NCI-H2081 treated with DMSO at 0.1 percent for 48 hours (cell line): ENCODE results near the gene SLC39A1.
"Not testable (repeated sequence)": the region's sequence is repeated elsewhere in the genome, so short reads cannot be mapped to it uniquely, and the experiment has no call there.

Experiments used
- DNase-seq: peaks from one replicate; lab custom pipeline; 2025; lab: John Stamatoyannopoulos, UW

Gene SLC39A1

DNA sequence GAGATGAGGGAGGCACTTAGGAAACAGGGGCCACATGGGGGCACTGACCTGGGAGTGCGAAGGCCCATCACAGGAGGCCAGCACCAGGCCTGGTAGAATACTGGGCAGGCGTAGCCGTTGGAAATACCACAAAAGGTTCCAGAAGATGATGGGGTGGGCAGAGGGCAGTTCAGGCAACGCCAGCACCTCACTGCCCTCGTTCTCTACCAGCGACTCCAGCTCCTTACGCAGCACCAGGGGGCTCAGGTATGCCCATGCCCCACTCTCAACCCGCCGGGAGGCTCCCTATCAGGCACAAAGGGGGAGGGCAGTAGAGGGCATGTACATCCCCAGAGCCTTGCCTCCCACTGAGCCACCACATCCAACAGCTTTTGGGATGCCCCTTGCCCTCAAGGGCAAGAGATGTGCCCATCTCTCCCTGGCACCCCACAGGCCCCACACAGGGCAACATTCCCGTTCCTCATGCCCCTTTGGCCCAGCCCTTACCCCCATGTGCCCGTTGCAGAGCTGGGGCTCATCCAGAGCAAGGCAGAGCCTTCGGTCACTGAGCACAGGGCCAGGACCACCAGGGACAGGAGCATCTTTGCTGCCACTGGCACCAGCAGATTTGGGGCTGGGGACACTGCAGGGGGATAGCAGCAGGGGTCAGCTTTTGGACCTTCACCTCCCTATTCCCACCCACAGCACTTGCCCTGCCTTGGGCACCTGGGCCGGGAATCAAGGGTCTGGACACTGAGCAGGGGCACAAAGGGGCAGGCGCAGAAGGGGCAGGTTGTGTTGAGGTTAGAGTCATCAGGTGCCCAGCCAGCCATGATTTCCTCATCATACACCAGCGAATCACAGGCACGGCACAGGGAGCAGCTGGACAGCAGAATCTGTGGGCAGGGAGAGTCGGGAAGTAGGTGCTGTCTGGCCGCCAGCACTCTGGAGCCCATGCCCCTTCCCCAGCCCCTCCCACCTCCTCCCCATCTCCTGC is 30.9 kb downstream of the SLC39A1 start:
- no peak for DNase-seq

DNA sequence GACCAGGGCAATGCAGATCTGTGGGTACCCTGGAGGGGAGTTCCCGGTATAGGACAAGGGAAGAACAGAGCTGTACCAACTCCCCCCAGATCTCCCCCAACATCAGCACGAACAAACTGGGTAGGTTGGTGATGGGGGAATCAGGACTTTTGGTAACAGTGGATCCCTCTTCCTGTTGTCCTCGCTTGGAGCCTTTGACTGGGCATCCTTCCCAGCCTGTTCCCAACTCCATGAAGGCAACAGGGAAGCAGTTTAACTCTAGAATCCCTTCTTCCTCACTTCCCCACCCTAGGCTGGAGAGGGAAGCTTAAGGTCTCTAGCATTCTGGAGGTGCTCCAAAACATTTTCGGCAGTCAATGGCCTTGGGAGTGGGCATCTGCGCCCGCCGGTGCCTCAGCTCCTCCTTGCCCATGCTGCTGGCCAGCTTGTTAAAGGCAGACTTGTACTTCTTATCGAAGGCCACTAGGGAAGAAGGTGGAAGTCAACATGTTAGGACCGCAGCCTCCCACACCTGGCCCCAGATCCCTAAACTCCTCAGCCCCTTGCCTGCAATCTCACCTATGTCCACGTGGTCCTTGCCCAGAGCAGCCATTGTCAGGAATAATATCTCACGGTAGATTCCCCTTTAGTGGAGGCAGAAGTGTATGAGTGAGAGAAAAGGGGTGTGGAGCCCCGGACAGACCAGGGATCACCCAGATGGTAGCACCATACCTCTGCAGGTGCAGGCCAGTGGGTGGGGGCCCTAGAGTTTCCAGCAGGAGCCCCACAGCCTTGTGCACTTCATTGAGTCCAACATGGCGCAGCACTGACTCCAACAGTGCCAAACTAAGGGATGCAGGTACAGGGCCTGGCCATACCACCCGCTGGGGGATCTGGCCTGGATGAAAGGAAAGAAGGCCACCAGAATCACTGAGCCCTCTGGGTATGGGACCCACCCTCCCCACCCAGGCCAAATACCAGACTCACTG is 33.1 kb downstream of the SLC39A1 start:
- DNase-seq = no peak

DNA sequence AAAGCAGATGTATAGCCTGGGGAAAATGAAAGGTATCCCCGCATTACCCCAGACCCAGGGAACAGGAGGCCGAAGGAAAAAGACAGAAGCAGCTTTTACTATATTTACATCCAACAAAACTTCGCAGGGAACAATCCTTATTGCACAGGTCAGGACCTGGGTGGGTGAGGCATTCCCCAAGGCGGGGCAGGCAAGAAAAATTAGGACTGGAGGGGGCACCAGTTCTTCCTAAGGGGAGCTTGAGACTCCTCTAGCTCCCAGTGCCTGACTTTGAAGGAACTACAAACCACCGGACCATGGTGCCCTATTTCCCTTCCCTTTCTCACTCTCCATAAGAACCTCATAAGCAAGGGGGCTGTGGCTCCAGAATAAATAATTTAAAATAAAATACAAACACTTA is 33.9 kb downstream of the SLC39A1 start:
- no peak for DNase-seq

DNA sequence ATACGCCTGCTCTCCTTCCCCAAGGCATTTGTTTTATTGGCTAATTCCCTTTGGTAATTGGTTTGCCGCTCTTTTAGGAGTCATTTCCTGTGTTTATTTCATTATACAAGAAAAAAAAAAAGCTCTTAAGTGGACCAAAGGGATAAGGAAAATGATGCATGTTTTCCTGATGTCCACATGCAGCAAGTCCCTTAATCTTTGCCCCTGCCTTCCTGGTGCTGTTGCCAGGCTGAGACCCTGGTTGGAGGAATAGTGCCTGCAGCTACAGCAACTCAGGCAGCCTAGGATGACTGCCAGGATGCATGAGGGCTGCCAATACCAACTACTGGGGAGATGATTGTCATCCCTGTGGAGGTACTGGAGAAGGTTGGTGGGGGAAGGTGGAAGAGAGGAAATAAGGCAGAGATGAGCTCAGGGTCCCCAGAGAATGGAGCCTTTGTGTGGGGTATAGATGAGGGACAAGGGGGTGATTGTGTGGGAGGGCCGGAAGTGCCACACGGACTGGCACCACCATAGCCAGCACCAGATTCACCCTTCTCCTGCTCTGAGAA is 34.5 kb downstream of the SLC39A1 start:
- DNase-seq = peak; percentile 56

DNA sequence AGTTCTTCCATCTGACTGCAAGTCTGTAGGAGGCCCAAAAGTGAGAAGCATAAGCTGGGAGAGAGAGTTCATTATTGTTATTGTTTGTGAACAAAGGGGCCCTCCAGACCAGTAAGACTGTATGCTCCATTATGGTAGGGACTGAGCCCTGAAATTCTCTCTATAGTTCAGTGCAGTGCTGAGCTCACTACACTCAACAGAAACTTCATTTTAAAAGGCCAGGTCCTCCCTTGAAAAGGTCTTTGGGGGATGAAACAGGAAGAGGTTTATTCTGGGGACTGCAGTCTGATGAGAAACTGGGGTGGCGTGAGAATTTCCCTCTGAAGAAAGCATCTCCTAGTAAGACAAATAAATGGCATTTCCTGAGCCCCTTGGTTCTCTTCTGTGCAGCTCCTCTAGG is 35.1 kb downstream of the SLC39A1 start:
- DNase-seq = no peak

DNA sequence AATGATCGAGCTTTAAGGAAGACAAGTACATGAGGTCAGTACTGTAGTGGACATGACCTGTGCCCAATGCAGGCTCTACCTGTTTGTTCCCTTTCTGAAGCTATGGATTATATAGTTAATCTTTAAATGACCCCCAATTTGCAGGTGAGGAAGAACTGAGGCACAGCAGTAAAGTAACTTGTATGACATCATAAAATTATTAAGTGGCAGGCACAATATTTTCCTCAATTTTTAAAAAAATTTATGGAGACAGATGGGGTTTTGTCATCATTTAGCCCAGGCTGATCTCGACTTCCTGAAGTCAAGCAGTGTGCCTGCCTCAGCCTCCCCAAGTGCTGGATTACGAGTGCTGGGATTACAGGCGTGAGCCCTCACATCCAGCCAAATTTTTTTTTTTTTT is 36.9 kb downstream of the SLC39A1 start:
- no peak for DNase-seq

DNA sequence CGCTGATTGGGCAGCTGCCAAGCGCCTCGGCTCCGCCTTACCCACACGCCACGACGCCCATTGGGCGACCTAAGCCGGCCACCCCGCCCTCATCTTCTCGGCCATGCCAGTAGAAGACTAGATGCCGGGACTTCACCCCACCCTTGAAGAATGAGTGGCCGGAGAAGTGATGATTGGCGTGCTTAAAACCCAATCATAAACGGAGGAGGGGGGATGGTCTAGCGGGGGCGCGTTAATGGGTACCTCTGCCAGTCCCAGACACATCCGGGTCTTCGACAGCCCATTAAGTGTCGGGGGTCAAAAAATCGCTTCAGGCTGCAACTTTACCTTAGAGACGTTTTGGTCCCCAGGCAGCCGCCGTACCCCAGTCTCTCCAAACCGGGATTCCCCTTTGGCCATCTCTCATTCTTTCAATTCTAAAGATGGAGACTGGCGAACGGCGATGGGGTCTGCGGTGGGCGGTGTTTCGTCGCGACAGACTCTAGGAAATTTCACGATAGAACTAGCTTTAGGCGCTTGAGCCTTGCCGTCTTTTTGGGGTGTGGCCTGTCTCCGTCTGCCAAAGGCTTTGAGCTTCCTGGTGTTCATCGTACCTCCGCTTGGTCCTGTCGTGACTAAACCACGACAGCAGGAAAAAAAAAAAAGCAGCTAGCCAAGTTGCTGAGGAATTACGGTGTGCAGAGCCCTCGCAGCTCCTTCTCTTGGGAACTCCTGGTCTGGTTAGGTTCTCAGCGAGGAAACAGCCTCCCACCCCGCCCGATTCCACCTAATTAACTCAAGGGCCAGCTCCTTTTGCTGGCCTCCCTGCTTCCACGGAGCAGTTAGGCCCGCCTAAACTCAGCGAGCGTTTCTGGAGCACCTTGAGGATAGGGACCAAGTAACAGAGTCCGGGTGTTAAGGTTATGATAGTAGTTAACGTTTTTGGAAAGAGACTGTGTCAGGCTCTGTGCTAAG is 40.1 kb downstream of the SLC39A1 start, which contains the start of gene GATAD2B:
TSS of gene GATAD2B (minus strand) at position 1 of the 954 bp plus-strand sequence. CDS start 94,625 bp downstream, outside the sequence.
- peak; percentile 100 for DNase-seq

DNA sequence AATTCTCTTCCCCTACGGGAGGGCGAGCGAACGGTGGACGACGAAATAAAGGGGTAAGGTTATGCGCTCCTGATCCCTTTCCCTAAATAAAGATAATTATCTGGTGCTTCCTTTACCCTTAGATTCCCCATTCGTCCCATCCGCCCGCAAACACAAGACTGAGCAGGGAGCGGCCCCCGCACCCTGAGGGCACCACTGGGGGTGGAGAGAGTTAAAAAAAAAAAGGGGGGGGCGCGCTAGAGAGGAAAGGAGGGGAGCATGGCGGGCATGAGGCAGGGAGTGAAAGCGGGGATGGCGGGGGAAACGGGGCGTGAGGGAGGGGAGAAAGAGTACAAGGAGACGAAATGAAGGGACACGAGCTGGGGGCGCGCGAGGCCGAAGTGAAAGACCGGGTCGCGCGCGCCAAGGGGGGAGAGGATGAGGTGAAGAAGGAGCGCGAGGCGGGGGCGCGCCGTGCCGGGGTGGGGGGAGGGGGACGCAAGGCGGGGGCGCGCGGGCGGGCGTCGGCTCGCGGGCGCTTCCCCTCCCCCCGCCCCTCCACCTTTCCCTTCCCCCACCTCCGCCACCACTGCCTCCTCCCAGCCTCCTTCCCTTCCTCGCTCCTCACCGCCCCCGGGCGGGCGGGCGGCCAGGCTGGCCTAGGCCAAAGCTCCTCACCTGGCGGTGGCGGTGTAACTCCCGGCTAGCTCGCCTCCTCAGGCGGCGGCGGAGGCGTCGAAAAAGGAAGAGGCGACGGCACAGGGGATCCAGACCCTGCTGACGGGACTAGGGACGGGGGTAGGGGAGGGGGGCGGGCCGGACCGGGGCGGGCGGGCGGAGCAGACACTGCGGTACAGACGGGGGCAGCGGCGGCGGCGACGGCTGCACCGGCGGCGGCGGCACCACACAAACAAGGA is 41.0 kb downstream of the SLC39A1 start:
- no peak for DNase-seq

DNA sequence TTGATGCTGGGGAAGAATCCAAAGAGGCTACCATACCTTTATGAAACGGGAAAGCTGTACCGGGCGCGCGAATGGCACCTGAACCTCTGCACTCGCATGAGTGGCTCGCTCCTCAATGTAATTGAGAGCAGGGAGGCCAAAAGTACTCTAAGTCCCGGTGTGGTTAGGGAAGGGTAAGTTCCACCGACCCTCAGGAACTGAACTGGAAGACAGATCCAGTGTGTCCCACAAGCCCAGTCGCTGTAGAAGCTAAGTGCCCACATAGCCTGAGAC is 41.6 kb downstream of the SLC39A1 start:
- DNase-seq = no peak

DNA sequence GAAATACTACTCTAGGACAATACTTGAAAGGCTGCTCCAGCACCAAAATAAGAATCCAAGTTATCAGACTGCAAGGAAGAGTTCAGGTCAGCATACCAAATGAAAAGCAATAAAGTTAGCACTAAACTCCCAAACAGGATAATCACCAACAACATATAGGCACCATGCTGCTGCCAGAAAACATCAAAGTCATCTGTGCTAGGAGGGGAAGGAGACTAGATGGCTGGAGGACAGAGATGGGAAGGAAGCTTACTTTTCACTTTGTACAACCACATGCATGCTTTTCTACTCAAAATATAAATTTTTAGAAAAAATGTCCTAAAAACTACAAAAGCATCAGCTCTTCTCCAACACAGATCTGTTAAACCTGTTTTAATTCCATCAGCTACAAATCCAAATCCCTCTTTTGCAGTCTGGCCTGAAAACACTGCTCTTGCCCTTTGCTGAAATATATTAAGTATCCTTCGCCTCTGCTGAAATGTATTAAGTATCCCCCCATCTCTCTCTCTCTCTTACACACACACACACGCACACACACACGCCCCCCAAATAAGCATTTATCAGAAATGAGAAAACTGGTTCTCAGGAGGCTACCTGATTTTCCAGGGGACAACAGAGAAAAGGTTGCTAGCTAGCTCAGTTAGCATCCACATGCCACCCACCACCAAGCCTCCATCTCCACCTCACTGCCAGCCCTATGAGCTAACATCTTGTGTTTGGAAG is 42.1 kb downstream of the SLC39A1 start:
- DNase-seq = no peak

DNA sequence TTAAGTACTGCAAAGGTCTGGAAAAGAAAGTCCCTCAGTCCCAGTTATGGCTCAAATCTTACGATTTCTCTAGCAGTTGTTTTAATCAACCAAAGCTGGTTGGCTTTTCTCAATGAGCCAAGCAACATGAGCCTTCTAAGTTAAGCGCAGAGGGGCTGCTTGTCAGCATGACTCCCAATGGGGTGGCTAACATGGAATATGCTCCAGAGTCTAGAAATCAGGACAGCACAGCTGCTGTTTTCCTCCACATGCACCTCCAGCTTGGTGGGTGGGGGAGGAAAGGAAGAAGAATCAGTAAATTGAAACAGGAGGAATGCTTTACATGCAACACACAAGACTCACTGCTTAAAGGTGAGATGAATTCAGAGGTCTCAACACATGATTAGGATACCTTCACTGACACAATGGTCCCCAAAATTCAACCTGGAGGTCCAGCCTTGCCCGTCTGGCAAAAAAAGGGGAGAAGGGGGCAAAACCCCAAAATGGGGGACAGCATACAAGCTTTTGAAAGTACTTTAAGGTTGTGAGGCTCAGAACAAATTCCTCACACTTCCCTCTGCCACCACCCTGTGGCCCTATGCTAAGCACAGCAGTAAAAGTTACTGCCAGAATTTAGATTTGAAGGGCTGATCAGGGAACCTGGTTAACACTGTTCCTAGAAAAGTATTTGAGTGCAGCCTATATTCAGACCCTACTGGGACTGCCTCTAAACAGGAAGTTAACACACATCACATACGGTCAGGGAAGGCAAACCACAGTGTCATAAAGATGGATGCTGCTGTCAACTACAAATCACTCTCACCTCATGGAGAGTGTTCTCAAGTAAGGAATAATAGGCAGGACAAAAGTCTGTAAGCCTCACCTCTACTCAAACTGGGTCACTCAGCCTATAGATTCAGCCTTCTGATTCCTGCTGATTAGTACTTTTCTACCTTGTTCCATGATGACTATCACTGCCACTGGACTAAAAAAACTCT is 43.2 kb downstream of the SLC39A1 start:
- no peak for DNase-seq

DNA sequence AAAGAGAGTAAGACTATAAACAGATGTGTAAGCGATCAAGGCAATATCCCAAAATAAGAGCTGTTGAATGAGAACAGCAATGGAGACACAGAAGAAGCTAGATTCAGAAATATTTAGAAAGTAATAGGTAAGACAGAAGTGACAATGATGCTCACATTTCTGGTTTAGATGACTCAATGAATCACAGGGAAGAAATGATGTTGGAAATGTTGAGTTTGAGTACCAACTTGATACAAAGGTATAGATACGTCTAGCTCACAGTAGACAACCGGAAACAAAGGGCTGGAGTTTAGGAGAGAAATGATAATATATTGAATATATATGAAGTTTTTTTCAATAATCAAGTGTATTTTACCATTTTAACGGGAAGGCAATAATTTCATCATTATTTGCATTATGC is 47.0 kb downstream of the SLC39A1 start:
- no peak for DNase-seq

DNA sequence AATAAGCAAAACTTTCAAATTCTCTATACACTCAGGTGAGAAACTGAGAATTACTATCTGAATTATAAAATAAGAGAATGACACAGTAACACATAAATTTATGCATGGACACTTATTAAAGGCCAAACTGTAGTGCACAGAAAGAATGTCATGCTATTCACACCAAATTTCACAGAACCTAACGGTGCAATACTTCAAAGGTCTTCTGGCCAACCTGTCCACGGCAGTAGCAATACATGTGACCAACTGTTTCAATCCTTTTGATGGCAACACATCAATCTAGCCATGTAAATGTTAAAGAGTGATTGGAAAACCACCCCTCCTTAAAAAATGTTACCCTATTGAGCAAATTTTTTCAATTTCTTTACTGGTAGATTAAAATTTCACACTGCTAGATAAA is 51.0 kb downstream of the SLC39A1 start:
- no peak for DNase-seq

DNA sequence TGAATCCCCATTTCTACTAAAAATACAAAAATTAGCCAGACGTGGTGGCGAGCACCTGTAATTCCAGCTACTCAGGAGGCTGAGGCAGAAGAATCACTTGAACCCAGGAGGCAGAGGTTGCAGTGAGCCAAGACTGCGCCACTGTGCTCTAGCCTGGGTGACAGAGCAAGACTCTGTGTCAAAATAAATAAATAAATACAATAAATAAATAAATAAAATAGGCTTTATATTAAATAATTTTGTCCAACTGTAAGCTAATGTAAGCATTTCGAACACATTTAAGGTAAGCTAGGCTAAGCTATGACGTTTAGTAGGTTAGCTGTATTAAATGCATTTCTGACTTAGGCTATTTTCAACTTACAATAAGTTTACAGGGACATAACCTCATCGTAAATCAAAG is 52.8 kb downstream of the SLC39A1 start:
- DNase-seq = not testable (repeated sequence)
